Measurements from ENCODE around the gene HSD3B1. TPM values are rescaled to one million over a fixed set of nuclear protein-coding genes. Genes with fewer than 3 reads are reported as not detected.

Gene HSD3B1
- total RNA-seq (not detected), total RNA-seq (0 to 0.17 (median 0) reads per million in 172 experiments)
- not detected for polyA plus RNA-seq (2013, experiment 1 of 2)
- not detected for polyA plus RNA-seq (2013, experiment 2 of 2)

DNA sequence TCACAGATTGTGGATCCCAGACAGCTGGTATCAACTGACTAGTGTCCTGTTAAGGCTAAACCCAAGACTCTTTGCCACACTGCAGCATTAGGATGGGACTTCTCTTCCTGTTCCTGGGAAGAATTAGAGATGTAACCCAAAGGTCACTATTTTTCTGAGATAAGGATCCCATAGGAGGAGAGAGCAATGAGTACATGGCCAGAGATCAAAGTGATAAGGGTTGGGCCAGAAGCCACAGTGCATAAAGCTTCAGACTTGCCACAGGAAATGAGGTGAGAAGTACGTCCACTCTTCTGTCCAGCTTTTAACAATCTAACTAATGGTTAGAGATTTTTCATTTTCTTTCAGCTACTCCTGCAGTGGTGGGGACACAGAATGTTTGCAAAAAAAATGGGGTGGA, at the start of gene HSD3B1:
HSD3B1 (plus strand) TSS at position 270 of the 400 bp plus-strand sequence. CDS start 267 bp downstream, outside the sequence.
- ATAC-seq (ENCODE audit: poor library complexity) (no peak), DNase-seq (no peak)
- no peak within 1 kb of the TSS for H3K27ac Mint-ChIP-seq
- H3K9me3 ChIP-seq (ENCODE audit: control insufficient read depth in 1 of 2, insufficient read depth in 1 of 2, low read length in 2 of 2), result no peaks in the 10 kb centered on the region
- H3K4me1 Mint-ChIP-seq (ENCODE audit: low read depth), result no peaks in the 10 kb centered on the region
- intact Hi-C loops (cut with DNase I, micrococcal nuclease), result no loop called here
- H3K27ac ChIP-seq (ENCODE audit: low read depth in 1 of 2, low read length in 2 of 2), result no peak within 1 kb of the TSS
- H3K4me3 Mint-ChIP-seq, result no peak within 1 kb of the TSS
- no peaks in the 10 kb centered on the region for H3K4me1 ChIP-seq (ENCODE audit: insufficient read depth, low read length)
- H3K27me3 Mint-ChIP-seq, result peaks cover 7% of the 10 kb centered on the region
- CTCF ChIA-PET, result no interaction called here
- no peaks in the 10 kb centered on the region for H3K9me3 Mint-ChIP-seq
- no peaks in the 10 kb centered on the region for H3K36me3 ChIP-seq (ENCODE audit: insufficient read depth, low read length)
- H3K36me3 Mint-ChIP-seq (ENCODE audit: low read depth), result no peaks in the 10 kb centered on the region
- H3K4me3 ChIP-seq (ENCODE audit: low read length), result no peak within 1 kb of the TSS
- no peaks in the 10 kb centered on the region for H3K27me3 ChIP-seq (ENCODE audit: control insufficient read depth in 1 of 2, insufficient read depth in 2 of 2, low read length in 2 of 2)
- TF ChIP-seq, protein P1, sequence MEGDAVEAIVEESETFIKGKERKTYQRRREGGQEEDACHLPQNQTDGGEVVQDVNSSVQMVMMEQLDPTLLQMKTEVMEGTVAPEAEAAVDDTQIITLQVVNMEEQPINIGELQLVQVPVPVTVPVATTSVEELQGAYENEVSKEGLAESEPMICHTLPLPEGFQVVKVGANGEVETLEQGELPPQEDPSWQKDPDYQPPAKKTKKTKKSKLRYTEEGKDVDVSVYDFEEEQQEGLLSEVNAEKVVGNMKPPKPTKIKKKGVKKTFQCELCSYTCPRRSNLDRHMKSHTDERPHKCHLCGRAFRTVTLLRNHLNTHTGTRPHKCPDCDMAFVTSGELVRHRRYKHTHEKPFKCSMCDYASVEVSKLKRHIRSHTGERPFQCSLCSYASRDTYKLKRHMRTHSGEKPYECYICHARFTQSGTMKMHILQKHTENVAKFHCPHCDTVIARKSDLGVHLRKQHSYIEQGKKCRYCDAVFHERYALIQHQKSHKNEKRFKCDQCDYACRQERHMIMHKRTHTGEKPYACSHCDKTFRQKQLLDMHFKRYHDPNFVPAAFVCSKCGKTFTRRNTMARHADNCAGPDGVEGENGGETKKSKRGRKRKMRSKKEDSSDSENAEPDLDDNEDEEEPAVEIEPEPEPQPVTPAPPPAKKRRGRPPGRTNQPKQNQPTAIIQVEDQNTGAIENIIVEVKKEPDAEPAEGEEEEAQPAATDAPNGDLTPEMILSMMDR (IDR thresholded peaks at IDR 0.05), result no peak
- POLR2A ChIA-PET, result no interaction called here

DNA sequence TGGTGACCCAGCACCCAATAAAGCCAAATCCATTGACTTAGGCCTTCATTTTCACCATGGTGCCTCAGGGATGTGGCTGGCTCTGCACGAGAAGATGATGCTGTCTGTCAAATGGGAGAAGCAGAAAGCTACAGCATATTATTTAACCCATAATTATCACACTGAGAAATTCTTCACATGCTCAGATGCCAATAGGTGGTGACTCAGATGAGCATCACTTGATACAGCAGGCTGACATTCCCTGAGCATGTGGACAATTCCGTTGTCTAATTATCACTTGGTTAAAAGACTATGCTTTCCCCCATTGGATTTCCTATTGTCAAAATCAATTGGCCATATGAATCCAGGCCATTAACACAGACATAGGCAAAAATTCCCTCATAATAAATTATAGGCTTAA, 44.0 kb upstream of the HSD3B1 start:
- H3K27me3 Mint-ChIP-seq, result no peaks in the 10 kb centered on the region
- no peak overlapping the region for H3K4me3 ChIP-seq (ENCODE audit: low read length)
- DNase-seq, result no peak
- no peak overlapping the region for H3K27ac Mint-ChIP-seq
- TF ChIP-seq, protein P1 (IDR thresholded peaks at IDR 0.05), result no peak
- ATAC-seq (ENCODE audit: poor library complexity), result no peak
- H3K27me3 ChIP-seq (ENCODE audit: control insufficient read depth in 1 of 2, insufficient read depth in 2 of 2, low read length in 2 of 2), result no peaks in the 10 kb centered on the region
- H3K9me3 ChIP-seq (ENCODE audit: control insufficient read depth in 1 of 2, insufficient read depth in 1 of 2, low read length in 2 of 2), result no peaks in the 10 kb centered on the region
- ChIA-PET POLR2A (no interaction called here), CTCF (interaction anchor here (0.6 kb wide), 1 partner anchor 1959 kb away, joined by 3 read pairs; no protein-coding TSS in a partner anchor)
- H3K4me1 ChIP-seq (ENCODE audit: insufficient read depth, low read length), result no peaks in the 10 kb centered on the region
- H3K4me1 Mint-ChIP-seq (ENCODE audit: low read depth), result no peaks in the 10 kb centered on the region
- H3K27ac ChIP-seq (ENCODE audit: low read depth in 1 of 2, low read length in 2 of 2), result no peak overlapping the region
- H3K4me3 Mint-ChIP-seq, result no peak overlapping the region
- no peaks in the 10 kb centered on the region for H3K9me3 Mint-ChIP-seq
- no peaks in the 10 kb centered on the region for H3K36me3 ChIP-seq (ENCODE audit: insufficient read depth, low read length)
- intact Hi-C loops (cut with DNase I, micrococcal nuclease), result no loop called here
- no peaks in the 10 kb centered on the region for H3K36me3 Mint-ChIP-seq (ENCODE audit: low read depth)

DNA sequence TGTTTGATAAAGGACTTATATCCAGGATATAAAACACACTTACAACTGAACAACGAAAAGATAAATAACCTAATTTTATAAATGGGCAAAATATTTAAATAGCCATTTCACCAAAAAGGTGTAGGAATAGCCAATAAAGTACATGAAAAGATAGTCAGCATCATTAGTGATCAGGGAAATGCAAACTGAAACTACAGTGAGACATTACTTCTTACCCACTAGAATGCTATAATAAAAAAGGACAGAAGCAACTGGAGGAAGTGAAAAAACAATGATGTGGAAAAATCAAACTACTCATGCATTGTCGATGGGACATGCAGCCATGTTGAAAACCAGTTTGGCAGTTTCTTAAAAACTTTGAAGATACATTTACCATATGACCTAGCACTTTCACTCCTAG, 43.4 kb upstream of the HSD3B1 start:
- H3K4me3 ChIP-seq (ENCODE audit: low read length), result no peak overlapping the region
- ATAC-seq (ENCODE audit: poor library complexity) (no peak), DNase-seq (no peak)
- no peaks in the 10 kb centered on the region for H3K27me3 Mint-ChIP-seq
- no peaks in the 10 kb centered on the region for H3K4me1 ChIP-seq (ENCODE audit: insufficient read depth, low read length)
- H3K36me3 ChIP-seq (ENCODE audit: insufficient read depth, low read length), result no peaks in the 10 kb centered on the region
- H3K4me3 Mint-ChIP-seq, result no peak overlapping the region
- no peaks in the 10 kb centered on the region for H3K9me3 ChIP-seq (ENCODE audit: control insufficient read depth in 1 of 2, insufficient read depth in 1 of 2, low read length in 2 of 2)
- intact Hi-C loops (cut with DNase I, micrococcal nuclease), result no loop called here
- H3K27me3 ChIP-seq (ENCODE audit: control insufficient read depth in 1 of 2, insufficient read depth in 2 of 2, low read length in 2 of 2), result no peaks in the 10 kb centered on the region
- H3K9me3 Mint-ChIP-seq, result no peaks in the 10 kb centered on the region
- no peak overlapping the region for H3K27ac Mint-ChIP-seq
- TF ChIP-seq, protein P1 (IDR thresholded peaks at IDR 0.05), result no peak
- ChIA-PET POLR2A (no interaction called here), CTCF (no interaction called here)
- H3K27ac ChIP-seq (ENCODE audit: low read depth in 1 of 2, low read length in 2 of 2), result no peak overlapping the region
- H3K4me1 Mint-ChIP-seq (ENCODE audit: low read depth), result no peaks in the 10 kb centered on the region
- H3K36me3 Mint-ChIP-seq (ENCODE audit: low read depth), result no peaks in the 10 kb centered on the region
